ENCODE results near the gene SPEM3.
"Not testable (repeated sequence)": the region's sequence is repeated elsewhere in the genome, so short reads cannot be mapped to it uniquely, and the experiment has no call there.

Gene SPEM3

GRCh38 chr17:7442142-7442541 is 13.5 kb downstream of the SPEM3 start:
- no peak for DNase-seq (ENCODE audit: low spot score)

- no peak for DNase-seq (ENCODE audit: low spot score)
Measured at GRCh38 chr17:7443499-7444485, 15.1 kb downstream of the SPEM3 start.

GRCh38 chr17:7444682-7445618 is 16.3 kb downstream of the SPEM3 start, which contains the start of gene CHRNB1:
TSS of gene CHRNB1 (plus strand) at chr17:7445061. CDS start at chr17:7445128, 67 bp downstream.
- peak; percentile 86 for DNase-seq (ENCODE audit: low spot score)

GRCh38 chr17:7445619-7445968 is 16.9 kb downstream of the SPEM3 start:
- DNase-seq (ENCODE audit: low spot score) = peak; percentile 77

- DNase-seq (ENCODE audit: low spot score) = no peak
Measured at GRCh38 chr17:7448461-7448860, 19.8 kb downstream of the SPEM3 start.

- no peak for DNase-seq (ENCODE audit: low spot score)
Measured at GRCh38 chr17:7459961-7460545, 31.4 kb downstream of the SPEM3 start.

- DNase-seq (ENCODE audit: low spot score) = no peak
Measured at GRCh38 chr17:7460850-7461660, 32.4 kb downstream of the SPEM3 start.

GRCh38 chr17:7462474-7463371 is 34.1 kb downstream of the SPEM3 start:
- no peak for DNase-seq (ENCODE audit: low spot score)

GRCh38 chr17:7463372-7463846 is 34.8 kb downstream of the SPEM3 start:
- no peak for DNase-seq (ENCODE audit: low spot score)

- no peak for DNase-seq (ENCODE audit: low spot score)
Measured at GRCh38 chr17:7464081-7464480, 35.4 kb downstream of the SPEM3 start.

- DNase-seq (ENCODE audit: low spot score) = no peak
Measured at GRCh38 chr17:7465597-7466275, 37.1 kb downstream of the SPEM3 start.

- no peak for DNase-seq (ENCODE audit: low spot score)
Measured at GRCh38 chr17:7466318-7466638, 37.6 kb downstream of the SPEM3 start.

- DNase-seq (ENCODE audit: low spot score) = no peak
Measured at GRCh38 chr17:7466639-7467341, 38.1 kb downstream of the SPEM3 start.

- DNase-seq (ENCODE audit: low spot score) = no peak
Measured at GRCh38 chr17:7467498-7467897, 38.8 kb downstream of the SPEM3 start.

GRCh38 chr17:7468290-7468689 is 39.6 kb downstream of the SPEM3 start:
- no peak for DNase-seq (ENCODE audit: low spot score)

GRCh38 chr17:7468804-7469389 is 40.2 kb downstream of the SPEM3 start:
- DNase-seq (ENCODE audit: low spot score) = no peak

- DNase-seq (ENCODE audit: low spot score) = not testable (repeated sequence)
Measured at GRCh38 chr17:7469843-7470242, 41.2 kb downstream of the SPEM3 start.

- not testable (repeated sequence) for DNase-seq (ENCODE audit: low spot score)
Measured at GRCh38 chr17:7470457-7470973, 41.9 kb downstream of the SPEM3 start.

Data from SW480 (cell line).